Cardiac septum (tissue), 1 donor: ENCODE results near the gene DHX29. TPM values are rescaled to one million over a fixed set of nuclear protein-coding genes. Genes with fewer than 3 reads are reported as not detected.

Experiments
- DNase-seq: peaks from one replicate; pipeline ENCODE4 v3.0.0-alpha.2; 2020; ENCODE audit warnings: low spot score
- intact Hi-C: fragments of 100-400 bp; cut with DNase I; formaldehyde crosslinking; loops from one replicate; pipeline ENCODE4 v1.14.0; 2022
- total RNA-seq: library from RNA; stranded (reverse); fragmentation: NEBNext Ultra II Directional; extraction: Animal tissue kit (Norgen Biotek cat#: 25700); gene quantifications from one replicate; pipeline ENCODE4 v1.2.1, GENCODE V29; 2021
- donor health status: DM: no; HTN: no; CAD: no.

Gene DHX29
- total RNA-seq, 1 donor from 2014 or later = 18.0 TPM

- no peak for DNase-seq
- intact Hi-C loops = no loop called here
Measured at GRCh38 chr5:55219770-55220169, 87.7 kb downstream of the DHX29 start.

GRCh38 chr5:55218967-55219366, 88.5 kb downstream of the DHX29 start:
- no peak for DNase-seq
- intact Hi-C loops = no loop called here

GRCh38 chr5:55211184-55211874, 96.2 kb downstream of the DHX29 start:
- DNase-seq = no peak
- intact Hi-C loops = no loop called here

Other genes with a start within 250 kb of the DHX29 start
- 0.65 TPM for gene GZMA, start 205.0 kb downstream of the DHX29 start, total RNA-seq
- 7.4 TPM for gene GPX8, start 147.5 kb downstream of the DHX29 start, total RNA-seq
- not detected for gene CDC20B, start 134.5 kb downstream of the DHX29 start, total RNA-seq
- not detected for gene MCIDAS, start 80.4 kb downstream of the DHX29 start, total RNA-seq
- 0.22 TPM for gene CCNO, start 74.1 kb downstream of the DHX29 start, total RNA-seq
- 52.4 TPM for gene MTREX, start 295 bp upstream of the DHX29 start, total RNA-seq
- 102 TPM for gene PLPP1, start 227.3 kb upstream of the DHX29 start, total RNA-seq